ENCODE data around the gene SERPINA3.

The SERPINA3 gene

GRCh38 chr14:94612580-94613554 is 676 bp downstream of the SERPINA3 start:
- H3K79me2 ChIP-seq (ENCODE audit: insufficient read depth, low read length), result no peaks in the 10 kb centered on the region
- H2AFZ ChIP-seq (ENCODE audit: low read length), result no peak overlapping the region
- no peaks in the 10 kb centered on the region for H3F3A ChIP-seq (ENCODE audit: low read depth)
- H3K9me3 ChIP-seq (ENCODE audit: insufficient read depth, low read depth, low read length), result peaks cover 6% of the 10 kb centered on the region; the same call in 1 of the 2 replicates
- no peak for TF ChIP-seq EZH2phosphoT487 (IDR thresholded peaks at IDR 0.05; ENCODE audit: borderline replicate concordance)
- TF ChIP-seq, protein P1, sequence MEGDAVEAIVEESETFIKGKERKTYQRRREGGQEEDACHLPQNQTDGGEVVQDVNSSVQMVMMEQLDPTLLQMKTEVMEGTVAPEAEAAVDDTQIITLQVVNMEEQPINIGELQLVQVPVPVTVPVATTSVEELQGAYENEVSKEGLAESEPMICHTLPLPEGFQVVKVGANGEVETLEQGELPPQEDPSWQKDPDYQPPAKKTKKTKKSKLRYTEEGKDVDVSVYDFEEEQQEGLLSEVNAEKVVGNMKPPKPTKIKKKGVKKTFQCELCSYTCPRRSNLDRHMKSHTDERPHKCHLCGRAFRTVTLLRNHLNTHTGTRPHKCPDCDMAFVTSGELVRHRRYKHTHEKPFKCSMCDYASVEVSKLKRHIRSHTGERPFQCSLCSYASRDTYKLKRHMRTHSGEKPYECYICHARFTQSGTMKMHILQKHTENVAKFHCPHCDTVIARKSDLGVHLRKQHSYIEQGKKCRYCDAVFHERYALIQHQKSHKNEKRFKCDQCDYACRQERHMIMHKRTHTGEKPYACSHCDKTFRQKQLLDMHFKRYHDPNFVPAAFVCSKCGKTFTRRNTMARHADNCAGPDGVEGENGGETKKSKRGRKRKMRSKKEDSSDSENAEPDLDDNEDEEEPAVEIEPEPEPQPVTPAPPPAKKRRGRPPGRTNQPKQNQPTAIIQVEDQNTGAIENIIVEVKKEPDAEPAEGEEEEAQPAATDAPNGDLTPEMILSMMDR (conservative IDR thresholded peaks at IDR 0.05; ENCODE audit: low read length), result no peak
- H3K36me3 ChIP-seq (ENCODE audit: insufficient read depth, low read length), result no peaks in the 10 kb centered on the region
- H3K9ac ChIP-seq (ENCODE audit: low read depth, low read length, poor library complexity, severe bottlenecking), result no peak overlapping the region
- H3K4me3 ChIP-seq (ENCODE audit: low read length, poor library complexity, severe bottlenecking), result no peak overlapping the region
- H3K27me3 ChIP-seq (ENCODE audit: insufficient read depth, low read length, poor library complexity, severe bottlenecking), result no peaks in the 10 kb centered on the region
- no peaks in the 10 kb centered on the region for H3K4me1 ChIP-seq (ENCODE audit: insufficient read depth, low read length, poor library complexity, severe bottlenecking)
- no peak overlapping the region for H3K4me2 ChIP-seq (ENCODE audit: low read depth, low read length, poor library complexity, severe bottlenecking)
- H4K20me1 ChIP-seq (ENCODE audit: insufficient read depth, low read length, poor library complexity, severe bottlenecking), result no peaks in the 10 kb centered on the region
- no peaks in the 10 kb centered on the region for H3K9me2 ChIP-seq (replicated peaks; ENCODE audit: low read depth, low read length)

- H3K27me3 ChIP-seq (ENCODE audit: insufficient read depth, low read length, poor library complexity, severe bottlenecking), result no peaks in the 10 kb centered on the region
- no peaks in the 10 kb centered on the region for H3K79me2 ChIP-seq (ENCODE audit: insufficient read depth, low read length)
- no peak overlapping the region for H3K9ac ChIP-seq (ENCODE audit: low read depth, low read length, poor library complexity, severe bottlenecking)
- H3F3A ChIP-seq (ENCODE audit: low read depth), result no peaks in the 10 kb centered on the region
- H3K36me3 ChIP-seq (ENCODE audit: insufficient read depth, low read length), result no peaks in the 10 kb centered on the region
- no peak for TF ChIP-seq EZH2phosphoT487 (IDR thresholded peaks at IDR 0.05; ENCODE audit: borderline replicate concordance)
- TF ChIP-seq, protein P1 (conservative IDR thresholded peaks at IDR 0.05; ENCODE audit: low read length), result no peak
- H4K20me1 ChIP-seq (ENCODE audit: insufficient read depth, low read length, poor library complexity, severe bottlenecking), result no peaks in the 10 kb centered on the region
- peaks cover 6% of the 10 kb centered on the region; the same call in 1 of the 2 replicates for H3K9me3 ChIP-seq (ENCODE audit: insufficient read depth, low read depth, low read length)
- no peaks in the 10 kb centered on the region for H3K9me2 ChIP-seq (replicated peaks; ENCODE audit: low read depth, low read length)
- no peaks in the 10 kb centered on the region for H3K4me1 ChIP-seq (ENCODE audit: insufficient read depth, low read length, poor library complexity, severe bottlenecking)
- H3K4me2 ChIP-seq (ENCODE audit: low read depth, low read length, poor library complexity, severe bottlenecking), result no peak overlapping the region
- H3K4me3 ChIP-seq (ENCODE audit: low read length, poor library complexity, severe bottlenecking), result no peak overlapping the region
- H2AFZ ChIP-seq (ENCODE audit: low read length), result no peak overlapping the region
Observed at GRCh38 chr14:94613720-94614644, 1.8 kb downstream of the SERPINA3 start.

DNA sequence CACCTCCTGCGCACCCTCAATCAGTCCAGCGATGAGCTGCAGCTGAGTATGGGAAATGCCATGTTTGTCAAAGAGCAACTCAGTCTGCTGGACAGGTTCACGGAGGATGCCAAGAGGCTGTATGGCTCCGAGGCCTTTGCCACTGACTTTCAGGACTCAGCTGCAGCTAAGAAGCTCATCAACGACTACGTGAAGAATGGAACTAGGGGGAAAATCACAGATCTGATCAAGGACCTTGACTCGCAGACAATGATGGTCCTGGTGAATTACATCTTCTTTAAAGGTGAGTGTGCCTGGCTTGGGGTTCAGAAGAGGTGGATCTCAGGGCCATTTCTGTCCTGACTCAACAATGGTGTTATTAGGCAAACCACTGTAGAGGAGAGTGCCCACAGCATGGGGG is 2.6 kb downstream of the SERPINA3 start:
- Histone ChIP-seq H3K36me3 (ENCODE audit: insufficient read depth, low read length) (no peaks in the 10 kb centered on the region), H3K4me2 (ENCODE audit: low read depth, low read length, poor library complexity, severe bottlenecking) (no peak overlapping the region)
- no peak for TF ChIP-seq EZH2phosphoT487 (IDR thresholded peaks at IDR 0.05; ENCODE audit: borderline replicate concordance)
- TF ChIP-seq, protein P1 (conservative IDR thresholded peaks at IDR 0.05; ENCODE audit: low read length), result no peak

More for the DNA sequence above, 2.6 kb downstream of the SERPINA3 start:
- H4K20me1 ChIP-seq (ENCODE audit: insufficient read depth, low read length, poor library complexity, severe bottlenecking), result no peaks in the 10 kb centered on the region
- H3K9me2 ChIP-seq (replicated peaks; ENCODE audit: low read depth, low read length), result no peaks in the 10 kb centered on the region
- H3K4me3 ChIP-seq (ENCODE audit: low read length, poor library complexity, severe bottlenecking), result no peak overlapping the region
- no peaks in the 10 kb centered on the region for H3K79me2 ChIP-seq (ENCODE audit: insufficient read depth, low read length)
- peaks cover 6% of the 10 kb centered on the region; the same call in 1 of the 2 replicates for H3K9me3 ChIP-seq (ENCODE audit: insufficient read depth, low read depth, low read length)
- H3K9ac ChIP-seq (ENCODE audit: low read depth, low read length, poor library complexity, severe bottlenecking), result no peak overlapping the region
- no peaks in the 10 kb centered on the region for H3K4me1 ChIP-seq (ENCODE audit: insufficient read depth, low read length, poor library complexity, severe bottlenecking)
- H3K27me3 ChIP-seq (ENCODE audit: insufficient read depth, low read length, poor library complexity, severe bottlenecking), result no peaks in the 10 kb centered on the region
- H3F3A ChIP-seq (ENCODE audit: low read depth), result no peaks in the 10 kb centered on the region
- H2AFZ ChIP-seq (ENCODE audit: low read length), result no peak overlapping the region
